GM23248 (cell line): ENCODE measurements around the gene HNF1A.

Experiments
- EZH2 ChIP-seq: fragments of 200-600 bp; sonication (generic); IDR thresholded peaks from 2 replicates; pipeline ENCODE4 v1.6.1; 2018; ENCODE audit warnings: antibody characterized with exemption, mild to moderate bottlenecking; ENCODE audit not compliant: insufficient read depth, poor library complexity, severe bottlenecking
- EZH2phosphoT487 ChIP-seq: fragments of 200-600 bp; sonication (generic); IDR thresholded peaks from 2 replicates; pipeline ENCODE4 v1.6.1; 2018; ENCODE audit warnings: antibody characterized with exemption, moderate library complexity, mild to moderate bottlenecking, low read depth; ENCODE audit not compliant: insufficient read depth

DNA sequence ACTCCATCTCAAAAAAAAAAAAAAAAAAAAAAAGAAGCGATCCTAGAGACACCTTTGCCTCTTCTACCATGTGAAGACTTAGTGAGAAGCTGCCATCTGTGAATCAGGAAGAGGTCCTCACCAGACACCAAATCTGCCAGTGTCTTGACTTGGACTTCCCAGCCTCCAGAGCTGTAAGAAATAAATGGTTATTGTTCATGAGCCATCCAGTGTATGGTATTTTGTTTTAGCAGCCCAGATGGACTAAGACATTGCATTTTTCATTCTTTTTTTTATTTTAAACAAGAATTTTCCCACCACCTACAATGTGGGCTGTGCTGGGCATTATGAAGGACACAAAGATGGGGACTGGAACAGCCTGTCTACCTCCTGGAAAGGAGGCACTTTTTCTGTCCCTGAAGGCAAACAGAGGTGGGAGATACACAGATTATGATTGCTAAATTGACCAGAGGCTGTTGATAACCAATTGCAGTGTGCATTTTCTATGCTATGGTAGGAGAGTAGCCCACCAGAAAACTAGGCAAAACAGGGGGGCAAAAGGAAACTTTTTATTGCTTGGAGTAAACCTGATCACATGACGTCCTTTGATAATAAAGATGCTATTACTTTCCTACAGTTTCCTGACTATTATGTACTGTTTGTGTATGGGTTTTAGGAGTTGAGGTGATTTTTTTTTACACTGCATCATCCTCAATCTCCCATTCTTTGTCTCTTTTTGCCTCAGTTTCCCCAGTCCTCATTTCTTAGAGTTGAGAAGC is 40.7 kb downstream of the HNF1A start:
- TF ChIP-seq EZH2 (no peak), EZH2phosphoT487 (no peak)
